NCI-H2107 (cell line): ENCODE measurements around the gene LPAR5.
A peak's percentile ranks its signal among the peaks of the same experiment; 100 is the strongest.

Source experiments
- DNase-seq: peaks from one replicate; lab custom pipeline; 2025; lab: John Stamatoyannopoulos, UW

LPAR5 gene

DNA sequence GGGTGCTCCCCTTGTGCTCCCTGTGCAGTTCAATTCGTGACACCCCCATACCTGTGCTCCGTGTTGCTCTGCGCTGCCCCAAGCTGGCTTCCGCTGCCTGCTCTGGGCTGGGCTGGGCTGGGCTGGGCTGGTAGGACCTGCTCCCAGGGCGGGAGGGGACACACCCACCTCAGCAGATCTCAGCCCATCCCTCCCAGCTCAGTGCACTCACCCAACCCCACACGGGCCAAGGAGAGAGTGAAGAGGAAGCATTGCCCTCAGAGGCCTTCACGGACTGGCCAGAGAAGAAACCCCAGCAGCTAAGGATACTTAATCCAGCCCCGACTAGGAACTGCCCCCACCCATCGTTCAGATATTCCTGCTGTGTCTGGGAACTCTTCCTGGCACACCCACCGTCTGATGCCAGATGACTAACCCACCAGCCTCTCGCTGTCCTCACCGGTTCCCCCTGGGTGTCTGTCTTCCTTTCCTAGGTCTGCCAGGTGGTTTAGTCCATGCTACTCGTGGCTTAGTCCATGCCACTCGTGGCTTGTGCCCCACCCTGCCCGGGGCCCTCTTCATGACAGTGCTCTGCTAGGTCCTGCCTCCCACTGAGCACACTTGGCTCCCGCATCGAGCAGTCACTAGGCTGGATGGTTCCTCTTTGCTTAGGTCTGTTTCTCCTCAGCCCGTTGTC is at the start of gene LPAR5:
TSS of gene LPAR5 (minus strand) at position 104 of the 676 bp plus-strand sequence. CDS start 14,711 bp downstream, outside the sequence.
- DNase-seq, result no peak

GRCh38 chr12:6684609-6685008 is 48.9 kb upstream of the LPAR5 start:
- DNase-seq, result no peak

GRCh38 chr12:6676962-6677361 is 41.2 kb upstream of the LPAR5 start:
- no peak for DNase-seq

DNA sequence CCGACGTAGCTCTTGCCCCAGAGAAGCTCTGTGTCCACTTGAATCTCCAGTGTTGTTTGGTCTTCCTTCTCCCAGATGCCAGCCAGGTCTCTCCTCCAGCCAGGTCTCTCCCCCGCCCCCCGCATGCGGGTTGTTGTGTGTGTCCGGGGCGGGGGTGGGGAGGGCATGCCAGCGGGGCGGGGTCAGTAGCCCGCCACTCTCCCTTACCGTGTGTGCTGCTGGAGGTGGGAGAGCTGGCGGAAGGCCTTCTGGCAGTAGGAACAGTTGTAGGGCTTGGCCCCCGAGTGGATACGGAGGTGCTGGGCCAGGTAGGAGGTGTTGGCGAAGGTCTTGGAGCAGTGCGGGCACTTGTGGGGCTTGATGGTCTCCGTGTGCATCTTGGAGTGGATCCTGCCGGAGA is 36.4 kb upstream of the LPAR5 start:
- no peak for DNase-seq

GRCh38 chr12:6667559-6668210 is 31.9 kb upstream of the LPAR5 start:
- no peak for DNase-seq

DNA sequence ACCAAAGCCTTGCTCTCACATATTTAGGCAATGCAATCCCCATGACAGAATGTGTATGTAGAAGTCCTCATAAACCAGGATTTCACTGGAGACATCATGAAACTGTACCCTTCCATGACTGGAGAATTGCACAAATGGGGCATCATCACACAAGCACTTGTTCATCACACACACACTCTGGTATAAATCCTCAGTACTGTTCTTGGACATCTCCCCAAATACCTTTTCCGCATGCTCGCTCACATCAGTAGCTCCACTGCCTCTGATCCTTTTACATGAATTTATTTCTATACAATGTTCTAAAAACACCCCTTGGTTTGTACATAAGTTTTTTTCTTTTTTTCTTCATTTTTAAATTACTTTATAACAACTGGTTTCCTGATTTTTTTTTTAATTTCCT is 30.5 kb upstream of the LPAR5 start:
- no peak for DNase-seq

GRCh38 chr12:6664902-6665301 is 29.1 kb upstream of the LPAR5 start:
- no peak for DNase-seq

DNA sequence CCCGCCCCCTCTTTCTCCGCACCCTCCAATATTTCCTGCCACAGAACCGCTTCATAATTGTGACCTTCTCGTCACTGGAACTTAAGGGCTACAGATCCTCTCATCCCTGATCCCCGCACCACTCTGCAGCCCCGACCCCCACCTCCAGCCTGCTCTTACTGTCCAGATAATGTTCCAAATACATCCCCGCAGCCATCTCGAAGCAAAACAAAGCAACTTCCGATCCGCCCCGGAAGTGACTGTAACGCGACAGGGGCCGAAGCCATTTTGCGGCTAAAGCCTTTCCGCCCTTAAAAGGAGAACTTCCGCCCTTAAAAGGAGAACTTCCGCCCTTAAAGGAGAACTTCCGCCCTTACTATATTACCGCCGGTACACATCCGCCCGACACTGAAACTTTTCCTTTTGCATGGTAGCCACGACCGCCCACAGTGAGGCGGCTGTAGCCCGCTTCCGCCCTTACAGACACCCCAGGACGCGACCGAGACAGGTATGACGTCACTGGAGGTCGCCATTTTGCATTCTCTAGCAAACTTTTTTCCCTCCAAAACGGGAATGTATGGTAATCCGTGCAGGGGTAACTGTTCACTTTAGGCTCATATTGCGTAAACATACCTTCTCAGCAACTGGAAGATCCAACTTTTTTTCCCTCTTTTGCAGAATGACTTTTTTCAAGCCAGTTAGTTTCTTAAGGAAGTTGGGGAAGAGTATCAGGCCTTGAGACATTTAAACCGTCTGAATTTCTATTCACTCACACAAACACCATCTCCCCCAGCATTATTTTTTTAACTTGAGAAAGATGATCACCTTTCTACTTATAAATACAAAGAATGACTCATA is 27.4 kb upstream of the LPAR5 start, which contains the start of gene ING4:
TSS of gene ING4 (minus strand) at position 214 of the 837 bp plus-strand sequence. CDS start at position 196, 18 bp downstream.
- DNase-seq, result peak; percentile 98

- DNase-seq, result no peak
Measured at GRCh38 chr12:6662602-6662905, 26.8 kb upstream of the LPAR5 start.

- DNase-seq, result no peak
Measured at GRCh38 chr12:6653987-6654386, 18.2 kb upstream of the LPAR5 start.

GRCh38 chr12:6653342-6653741 is 17.6 kb upstream of the LPAR5 start:
- DNase-seq, result no peak

DNA sequence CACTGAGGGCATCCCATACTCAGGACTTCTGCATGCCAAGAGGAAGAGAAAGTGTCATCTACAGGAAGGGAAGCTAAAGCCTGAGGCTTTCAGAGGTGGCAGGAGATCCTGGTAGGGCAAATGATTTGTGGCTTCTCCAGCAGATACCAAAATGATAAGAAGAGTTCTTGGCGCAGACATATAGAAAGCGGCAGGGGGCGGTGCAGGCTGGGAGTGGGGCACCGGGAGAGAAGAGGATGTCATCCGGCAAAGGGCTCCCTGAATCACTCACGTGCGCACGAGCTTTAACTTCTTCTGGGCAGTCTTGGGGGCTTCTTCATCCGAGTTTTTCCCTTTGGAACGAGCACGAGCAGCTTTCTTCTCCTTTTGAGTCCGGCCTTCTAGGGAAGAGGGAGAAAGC is 16.6 kb upstream of the LPAR5 start:
- DNase-seq, result no peak

- DNase-seq, result no peak
Measured at GRCh38 chr12:6650832-6651231, 15.1 kb upstream of the LPAR5 start.

- no peak for DNase-seq
Measured at GRCh38 chr12:6647083-6647604, 11.4 kb upstream of the LPAR5 start, which contains the start of gene ACRBP. Gene ACRBP (minus strand): TSS chr12:6647432. CDS start chr12:6647366, 66 bp downstream.

DNA sequence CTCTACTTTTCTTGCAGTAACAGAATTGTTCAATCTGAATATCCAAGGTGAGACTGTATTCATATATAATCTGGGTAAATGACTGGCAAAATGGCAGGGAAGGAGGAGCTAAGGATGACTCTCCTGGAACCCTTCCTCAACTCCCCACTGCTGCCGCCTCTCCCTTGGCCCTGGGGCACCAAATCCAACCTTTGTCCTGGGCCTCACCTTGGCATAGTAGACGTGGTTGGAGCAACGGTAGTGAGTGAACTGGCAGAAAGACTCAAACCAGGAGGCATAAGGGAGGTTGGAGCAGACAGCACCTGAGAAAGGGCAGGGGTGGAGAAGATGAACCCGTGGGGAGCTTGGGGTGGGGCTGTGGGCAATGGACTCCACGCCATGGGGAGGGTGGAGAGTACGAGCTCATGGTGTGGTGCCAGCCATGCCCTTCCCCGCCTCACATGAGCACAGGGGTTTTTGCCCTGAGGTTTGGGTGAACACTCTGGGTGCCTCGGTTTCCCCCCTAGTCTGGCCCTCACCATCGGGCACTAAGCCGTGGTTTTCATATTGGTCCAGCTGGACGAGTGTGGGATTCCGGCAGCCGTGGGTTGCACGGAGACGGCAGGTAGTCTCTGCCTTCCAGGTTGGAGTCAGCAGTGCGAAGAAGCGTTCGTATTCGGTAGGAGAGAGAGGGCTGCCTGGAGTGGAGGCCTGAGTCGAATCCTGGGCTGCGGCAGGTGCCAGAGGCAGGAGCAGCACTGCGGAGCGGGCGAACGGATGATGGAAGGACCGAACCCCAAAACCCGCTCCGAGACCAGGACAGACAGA is 10.7 kb upstream of the LPAR5 start:
- DNase-seq, result no peak

- no peak for DNase-seq
Measured at GRCh38 chr12:6644903-6645302, 9.1 kb upstream of the LPAR5 start.

GRCh38 chr12:6644257-6644596 is 8.5 kb upstream of the LPAR5 start:
- no peak for DNase-seq

- no peak for DNase-seq
Measured at GRCh38 chr12:6643569-6644256, 8.0 kb upstream of the LPAR5 start.

DNA sequence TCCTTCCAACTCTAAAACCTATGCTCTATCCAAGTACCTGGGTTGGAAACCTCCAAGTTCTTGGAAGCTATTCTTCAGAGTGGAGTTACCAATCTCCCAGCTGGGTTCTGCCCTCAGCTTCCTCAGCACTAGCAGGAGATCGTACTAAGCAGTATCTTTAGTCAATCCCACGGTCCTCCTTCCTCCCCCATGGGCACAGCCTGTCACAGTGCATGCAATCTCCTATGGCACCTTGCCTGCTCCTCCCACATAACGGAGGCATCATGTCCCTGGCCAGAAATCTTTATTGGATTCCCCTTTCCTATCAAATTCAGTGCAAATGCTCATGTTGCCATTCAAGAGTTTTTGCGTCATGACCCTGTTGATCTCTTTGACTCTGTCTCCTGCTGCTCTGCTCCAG is 5.4 kb upstream of the LPAR5 start:
- no peak for DNase-seq

DNA sequence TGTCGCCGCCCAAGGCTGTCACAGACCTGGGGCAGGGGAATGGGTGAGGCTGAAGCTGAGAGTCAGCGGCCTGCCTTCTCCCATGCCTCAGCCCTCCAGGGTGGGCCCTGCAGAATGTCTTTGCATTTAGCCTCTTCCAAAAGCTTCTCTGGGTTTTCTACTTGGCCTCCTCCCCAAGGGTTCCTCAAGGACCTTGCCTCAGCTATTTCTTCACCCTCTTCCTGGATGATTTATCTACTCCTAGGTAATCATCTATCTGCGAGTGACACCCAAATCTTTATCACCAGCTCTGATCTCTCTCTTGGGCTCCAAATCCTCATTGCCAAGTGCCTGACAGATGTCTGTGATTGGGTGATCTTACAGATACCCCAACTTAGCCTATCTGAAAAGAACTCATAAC is 4.7 kb upstream of the LPAR5 start:
- no peak for DNase-seq

- no peak for DNase-seq
Measured at GRCh38 chr12:6639151-6639801, 3.5 kb upstream of the LPAR5 start.
